Fibroblast of lung (primary cell): ENCODE data around the gene PCAT7.

ENCODE experiments used
- EZH2 ChIP-seq: IDR thresholded peaks from 2 replicates; pipeline ENCODE4 v1.5.1; 2012; ENCODE audit warnings: low read length, control low read depth, mild to moderate bottlenecking; ENCODE audit errors: missing control alignments
- TF ChIP-seq, protein P1 (sequence below), 2 donors: IDR thresholded peaks in 1 of 2; conservative IDR thresholded peaks in 1 of 2; 1 replicate in 1 of 2; 2 replicates in 1 of 2; pipeline ENCODE4 v1.5.1; 2011 to 2012; ENCODE audit warnings: low read length in 2 of 2, control low read depth in 1 of 2, inconsistent platforms in 1 of 2, low read depth in 1 of 2, mild to moderate bottlenecking in 1 of 2

DNA sequence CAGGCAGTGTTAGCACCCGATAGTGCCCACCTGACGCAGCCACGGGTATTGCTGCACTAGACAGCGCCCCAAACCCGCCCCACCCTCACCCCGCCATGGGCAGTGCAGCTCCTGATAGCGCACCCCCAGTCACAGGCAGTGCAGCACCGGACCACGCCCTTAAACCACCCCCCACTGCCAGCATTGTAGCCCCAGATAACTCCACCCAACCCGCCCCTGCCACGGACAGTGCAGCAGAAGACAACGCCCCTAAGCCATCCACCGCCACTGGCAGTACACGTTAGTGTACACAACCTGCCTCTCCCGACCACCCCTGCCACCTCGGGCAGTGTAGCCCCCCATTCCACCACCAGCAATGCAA is 825 bp upstream of the PCAT7 start:
- TF ChIP-seq, protein P1, sequence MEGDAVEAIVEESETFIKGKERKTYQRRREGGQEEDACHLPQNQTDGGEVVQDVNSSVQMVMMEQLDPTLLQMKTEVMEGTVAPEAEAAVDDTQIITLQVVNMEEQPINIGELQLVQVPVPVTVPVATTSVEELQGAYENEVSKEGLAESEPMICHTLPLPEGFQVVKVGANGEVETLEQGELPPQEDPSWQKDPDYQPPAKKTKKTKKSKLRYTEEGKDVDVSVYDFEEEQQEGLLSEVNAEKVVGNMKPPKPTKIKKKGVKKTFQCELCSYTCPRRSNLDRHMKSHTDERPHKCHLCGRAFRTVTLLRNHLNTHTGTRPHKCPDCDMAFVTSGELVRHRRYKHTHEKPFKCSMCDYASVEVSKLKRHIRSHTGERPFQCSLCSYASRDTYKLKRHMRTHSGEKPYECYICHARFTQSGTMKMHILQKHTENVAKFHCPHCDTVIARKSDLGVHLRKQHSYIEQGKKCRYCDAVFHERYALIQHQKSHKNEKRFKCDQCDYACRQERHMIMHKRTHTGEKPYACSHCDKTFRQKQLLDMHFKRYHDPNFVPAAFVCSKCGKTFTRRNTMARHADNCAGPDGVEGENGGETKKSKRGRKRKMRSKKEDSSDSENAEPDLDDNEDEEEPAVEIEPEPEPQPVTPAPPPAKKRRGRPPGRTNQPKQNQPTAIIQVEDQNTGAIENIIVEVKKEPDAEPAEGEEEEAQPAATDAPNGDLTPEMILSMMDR (conservative IDR thresholded peaks at IDR 0.05 in 1 of 2, IDR thresholded peaks at IDR 0.05 in 1 of 2; ENCODE audit: low read depth in 1 of 2, low read length in 2 of 2): no peak
- TF ChIP-seq EZH2: no peak
